IPS-15b (cell line): ENCODE results near the gene METRN.
"Not testable (repeated sequence)": the region's sequence is repeated elsewhere in the genome, so short reads cannot be mapped to it uniquely, and the experiment has no call there.

Experiments
- H3K27me3 ChIP-seq: one replicate; pipeline ENCODE4 v1.6.1; 2013; ENCODE audit warnings: low read length; ENCODE audit not compliant: control insufficient read depth, insufficient read depth
- H3K36me3 ChIP-seq: one replicate; pipeline ENCODE4 v1.6.1; 2013; ENCODE audit warnings: low read length; ENCODE audit not compliant: control insufficient read depth, insufficient read depth
- H3K4me1 ChIP-seq: one replicate; pipeline ENCODE4 v1.6.1; 2013; ENCODE audit warnings: mild to moderate bottlenecking, low read length; ENCODE audit not compliant: control insufficient read depth, insufficient read depth
- H3K4me3 ChIP-seq: one replicate; pipeline ENCODE4 v1.5.1; 2013; ENCODE audit warnings: low read depth, low read length
- H3K9ac ChIP-seq: one replicate; pipeline ENCODE4 v1.6.1; 2013; ENCODE audit warnings: low read depth, mild to moderate bottlenecking, low read length
- H3K9me3 ChIP-seq: one replicate; pipeline ENCODE4 v1.6.1; 2013; ENCODE audit warnings: mild to moderate bottlenecking, low read length; ENCODE audit not compliant: control insufficient read depth, insufficient read depth

The METRN gene

DNA sequence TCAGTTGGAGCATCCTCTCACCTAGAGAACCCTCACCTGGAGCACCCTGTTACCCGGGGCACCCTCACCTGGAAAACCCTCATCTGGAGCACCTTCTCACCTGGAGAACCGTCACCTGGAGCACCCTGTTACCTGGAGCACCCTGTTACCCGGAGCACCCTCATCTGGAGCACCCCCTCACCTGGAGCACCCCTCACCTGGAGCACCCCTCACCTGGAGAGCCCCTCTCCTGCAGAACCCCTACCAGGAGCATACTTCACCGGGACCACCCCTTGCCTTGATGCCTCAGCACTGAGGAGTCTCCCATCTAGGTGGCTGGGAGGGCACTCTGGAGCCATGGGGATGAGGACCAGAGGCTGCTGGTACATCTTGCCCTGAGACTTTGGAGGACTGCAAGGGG, 6.0 kb upstream of the METRN start:
- H3K9ac ChIP-seq = no peak overlapping the region
- no peaks in the 10 kb centered on the region for H3K36me3 ChIP-seq
- no peaks in the 10 kb centered on the region for H3K4me1 ChIP-seq
- peaks cover 45% of the 10 kb centered on the region for H3K27me3 ChIP-seq
- no peak overlapping the region for H3K4me3 ChIP-seq
- no peaks in the 10 kb centered on the region for H3K9me3 ChIP-seq

DNA sequence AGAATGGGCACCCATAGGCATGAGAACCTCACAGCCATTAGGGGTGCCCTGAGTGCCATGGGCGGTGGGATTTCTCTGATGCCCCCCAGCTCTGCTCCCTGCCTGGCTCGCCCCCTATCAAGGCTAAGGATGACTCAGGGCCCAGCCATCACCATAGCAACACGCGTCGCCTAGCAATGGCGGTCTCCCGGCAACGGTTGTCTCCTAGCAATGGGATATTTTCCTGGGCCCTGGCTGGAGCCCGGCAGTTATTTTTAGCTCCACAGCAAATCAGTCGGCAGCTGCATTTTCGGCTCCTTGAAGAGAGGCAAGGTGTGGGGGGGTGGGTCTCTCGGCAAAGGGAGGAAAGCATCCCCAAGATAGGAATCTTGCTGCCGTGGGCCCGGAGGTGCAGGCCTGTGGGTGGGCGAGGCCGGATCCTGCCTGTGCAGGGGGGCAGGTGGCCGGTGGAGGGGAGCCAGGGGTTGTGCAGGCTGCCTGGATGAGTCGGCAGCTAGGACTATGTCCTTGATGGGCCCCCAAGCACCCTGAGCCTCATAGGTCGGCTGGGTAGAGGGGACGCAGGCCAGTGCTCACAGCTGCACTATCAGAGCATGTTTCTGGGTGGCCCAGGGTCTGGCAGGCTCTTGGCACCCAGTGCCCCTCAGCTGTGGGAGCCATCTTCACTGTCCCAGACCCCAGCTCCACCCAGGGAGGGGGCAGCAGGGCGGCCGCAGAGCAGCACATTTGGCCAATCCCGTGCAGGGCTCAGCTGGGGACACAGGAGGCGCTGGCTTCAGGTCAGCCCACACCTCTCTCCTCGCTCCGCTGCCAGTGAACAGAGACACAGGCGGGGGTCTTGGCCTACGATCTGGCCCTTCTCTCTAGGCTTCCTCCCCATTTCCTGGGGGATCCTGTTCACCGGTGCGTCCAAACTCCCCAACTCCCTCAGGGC, 5.1 kb upstream of the METRN start:
- Histone ChIP-seq H3K9ac (no peak overlapping the region), H3K9me3 (no peaks in the 10 kb centered on the region), H3K4me1 (no peaks in the 10 kb centered on the region), H3K36me3 (no peaks in the 10 kb centered on the region), H3K4me3 (no peak overlapping the region), H3K27me3 (peaks cover 38% of the 10 kb centered on the region)

DNA sequence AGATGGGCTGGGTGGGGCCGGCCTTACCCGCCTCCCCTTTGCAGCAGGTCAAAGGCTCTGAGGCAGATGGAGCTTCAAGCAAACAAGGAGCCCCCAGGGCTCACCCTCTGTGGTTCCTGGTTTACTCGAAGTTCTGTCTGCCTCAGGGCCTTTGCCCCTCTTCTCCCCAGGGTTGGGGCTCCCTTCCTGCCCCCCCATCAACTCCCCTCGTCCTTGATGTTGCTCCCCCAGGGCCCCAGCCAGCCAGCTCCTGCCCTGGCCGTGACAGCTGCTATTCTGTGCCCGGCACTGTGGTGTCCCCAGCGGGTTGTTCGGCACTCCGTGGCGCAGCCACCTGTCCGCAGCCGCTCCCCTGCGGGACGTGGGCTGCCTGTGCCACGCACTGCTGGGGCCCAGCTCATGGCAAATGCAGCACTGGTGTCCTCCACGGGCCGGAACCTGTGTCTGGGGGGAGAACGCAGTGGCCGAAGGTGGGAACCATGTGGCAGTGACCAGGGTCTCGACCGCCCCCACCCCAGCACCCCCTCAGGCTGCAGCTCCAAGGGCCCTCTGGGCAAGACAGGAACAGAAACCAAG, 4.3 kb upstream of the METRN start:
- Histone ChIP-seq H3K4me3 (no peak overlapping the region), H3K9ac (no peak overlapping the region), H3K27me3 (peaks cover 38% of the 10 kb centered on the region), H3K9me3 (no peaks in the 10 kb centered on the region), H3K36me3 (no peaks in the 10 kb centered on the region), H3K4me1 (no peaks in the 10 kb centered on the region)

DNA sequence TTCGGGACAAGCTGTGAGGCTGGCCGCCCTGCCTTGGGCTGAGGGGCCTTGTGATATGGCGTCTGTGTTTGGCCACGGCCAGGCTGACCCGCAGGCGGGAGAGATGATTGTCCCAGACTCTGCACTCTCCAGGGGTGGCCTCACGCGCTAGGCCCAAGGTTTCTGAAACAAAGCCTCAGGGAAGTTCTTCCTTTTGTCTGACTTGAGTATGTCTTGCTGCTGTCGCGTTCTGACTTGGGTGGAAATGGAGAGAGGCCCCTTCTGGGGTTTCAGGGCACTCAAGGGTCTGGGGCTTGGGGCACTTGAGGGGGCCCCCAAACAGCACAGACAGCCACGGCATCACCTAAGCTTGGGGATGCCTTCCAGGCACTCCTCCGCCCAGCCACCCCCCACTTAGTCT, 3.8 kb upstream of the METRN start:
- Histone ChIP-seq H3K9me3 (no peaks in the 10 kb centered on the region), H3K9ac (no peak overlapping the region), H3K27me3 (peaks cover 41% of the 10 kb centered on the region), H3K36me3 (no peaks in the 10 kb centered on the region), H3K4me3 (no peak overlapping the region), H3K4me1 (peaks cover 2% of the 10 kb centered on the region)

DNA sequence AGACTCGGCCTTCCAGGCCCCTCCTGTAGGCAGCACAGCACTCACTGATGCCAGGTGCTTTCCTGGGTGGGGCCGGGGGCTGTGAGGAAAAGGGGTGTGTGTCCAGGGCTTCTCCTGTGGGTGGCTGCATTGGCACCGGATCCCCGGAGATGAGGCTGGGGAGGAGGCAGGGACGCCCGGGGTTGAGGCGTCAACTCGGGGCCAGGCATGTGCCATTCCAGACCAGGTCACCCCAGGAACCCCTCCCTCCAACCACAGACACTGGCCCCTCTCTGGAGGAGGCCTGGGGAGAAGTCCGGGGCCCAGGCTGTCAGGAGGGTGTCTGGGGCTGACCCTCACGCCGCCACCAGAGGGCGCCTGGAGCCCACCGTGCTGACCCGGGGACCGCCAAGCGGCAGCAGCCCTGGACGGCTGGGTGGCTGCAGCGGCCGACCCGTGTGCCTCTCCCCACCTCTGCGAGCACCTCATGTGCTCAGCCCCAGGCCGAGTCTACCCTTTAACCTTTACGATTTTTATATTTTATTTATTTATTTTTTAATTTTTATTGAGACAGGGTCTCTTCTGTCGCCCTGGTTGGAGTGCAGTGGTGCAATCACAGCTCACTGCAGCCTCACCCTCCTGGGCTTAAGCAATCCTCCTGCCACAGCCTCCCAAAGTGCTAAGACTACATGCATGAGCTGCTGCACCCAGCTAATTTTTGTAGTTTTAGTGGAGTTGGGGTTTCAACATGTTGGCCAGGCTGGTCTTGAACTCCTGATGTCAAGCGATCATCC, 3.2 kb upstream of the METRN start:
- Histone ChIP-seq H3K36me3 (no peaks in the 10 kb centered on the region), H3K9ac (no peak overlapping the region), H3K4me1 (peaks cover 2% of the 10 kb centered on the region), H3K27me3 (peaks cover 40% of the 10 kb centered on the region), H3K4me3 (no peak overlapping the region), H3K9me3 (no peaks in the 10 kb centered on the region)

GRCh38 chr16:712740-713250, 2.1 kb upstream of the METRN start:
- not testable (repeated sequence) for H3K36me3 ChIP-seq, H3K9ac ChIP-seq, H3K9me3 ChIP-seq, H3K4me1 ChIP-seq, H3K4me3 ChIP-seq
- peaks cover 30% of the 10 kb centered on the region for H3K27me3 ChIP-seq

DNA sequence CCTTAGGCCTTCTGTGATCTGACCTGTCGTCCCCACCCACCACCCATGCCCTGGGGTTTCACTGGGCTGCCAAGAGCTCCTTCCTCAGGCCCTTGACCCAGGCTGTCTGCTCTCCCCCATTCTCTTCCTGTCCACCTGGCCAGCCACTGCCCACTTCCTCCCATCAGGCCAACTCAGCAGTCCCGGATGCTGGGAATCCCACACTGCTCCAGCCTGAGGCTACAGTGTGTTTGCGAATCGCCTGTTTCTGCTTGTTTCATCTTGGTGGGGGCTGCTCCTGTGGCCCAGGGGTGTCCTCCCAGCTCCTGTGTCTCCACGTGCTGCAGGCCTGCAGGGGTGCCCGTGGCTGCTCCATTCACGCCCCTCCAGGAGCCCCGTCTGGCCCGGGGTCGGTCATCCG, 839 bp upstream of the METRN start:
- H3K36me3 ChIP-seq = no peaks in the 10 kb centered on the region
- H3K4me1 ChIP-seq = peaks cover 2% of the 10 kb centered on the region
- H3K27me3 ChIP-seq = peaks cover 17% of the 10 kb centered on the region
- no peaks in the 10 kb centered on the region for H3K9me3 ChIP-seq
- peak overlapping the region; percentile 37 for H3K4me3 ChIP-seq
- no peak overlapping the region for H3K9ac ChIP-seq

GRCh38 chr16:715477-716199, 720 bp downstream of the METRN start:
- H3K4me3 ChIP-seq = peak overlapping the region; percentile 55
- H3K36me3 ChIP-seq = no peaks in the 10 kb centered on the region
- no peak overlapping the region for H3K9ac ChIP-seq
- H3K9me3 ChIP-seq = no peaks in the 10 kb centered on the region
- H3K4me1 ChIP-seq = peaks cover 4% of the 10 kb centered on the region
- peaks cover 15% of the 10 kb centered on the region for H3K27me3 ChIP-seq

DNA sequence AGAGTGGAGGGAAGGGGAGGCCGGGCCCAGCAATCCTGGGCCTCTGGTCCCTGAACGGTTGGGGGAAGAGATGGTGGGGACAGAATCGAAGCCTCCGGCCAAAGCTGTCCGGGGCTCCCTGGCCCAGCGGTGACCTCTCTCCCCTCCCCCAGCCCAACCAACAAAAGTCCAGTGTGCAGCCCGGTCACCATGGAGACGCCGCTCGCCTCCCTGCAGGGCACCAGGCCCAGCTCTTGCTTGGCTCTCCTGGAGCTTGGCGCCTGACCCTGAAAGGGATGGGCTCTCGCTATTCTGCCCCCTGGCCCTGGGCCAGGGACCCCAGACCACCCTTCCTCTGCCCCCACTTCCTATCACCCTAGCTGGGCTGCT, 1.3 kb downstream of the METRN start:
- H3K9me3 ChIP-seq = no peaks in the 10 kb centered on the region
- no peak overlapping the region for H3K9ac ChIP-seq
- peak overlapping the region; percentile 55 for H3K4me3 ChIP-seq
- H3K4me1 ChIP-seq = peaks cover 4% of the 10 kb centered on the region
- peaks cover 15% of the 10 kb centered on the region for H3K27me3 ChIP-seq
- no peaks in the 10 kb centered on the region for H3K36me3 ChIP-seq

- no peak overlapping the region for H3K9ac ChIP-seq
- H3K9me3 ChIP-seq = no peaks in the 10 kb centered on the region
- peaks cover 15% of the 10 kb centered on the region for H3K27me3 ChIP-seq
- H3K36me3 ChIP-seq = no peaks in the 10 kb centered on the region
- H3K4me3 ChIP-seq = no peak overlapping the region
- peaks cover 4% of the 10 kb centered on the region for H3K4me1 ChIP-seq
Measured at GRCh38 chr16:716768-717325, 1.9 kb downstream of the METRN start.
